CD4-positive, alpha-beta T cell treated with Interleukin-15 for 4 hours (primary cell): ENCODE measurements around the gene MACF1.

Source experiments
- DNase-seq: peaks from one replicate; pipeline ENCODE4 v3.0.0-alpha.2; 2020; ENCODE audit warnings: low spot score

MACF1 gene

DNA sequence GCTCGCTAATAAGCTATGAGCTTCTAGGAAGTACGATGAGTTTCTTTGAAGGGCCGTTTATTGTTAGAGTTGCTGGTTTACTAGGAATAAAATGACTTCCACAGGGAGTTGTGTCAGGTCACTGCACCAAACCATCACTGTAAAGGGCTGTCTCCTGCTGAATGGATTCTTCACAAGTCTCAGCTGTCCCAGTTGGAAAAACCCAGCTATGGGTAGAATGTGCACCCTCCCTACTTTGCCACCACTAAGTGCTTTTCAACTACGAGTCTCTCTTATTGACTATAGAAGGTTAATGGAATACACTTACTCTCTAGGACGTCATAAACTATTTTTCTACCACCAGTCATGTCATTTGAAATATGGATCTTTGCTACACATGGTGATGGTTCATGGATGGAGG is 192.2 kb downstream of the MACF1 start:
- no peak for DNase-seq

GRCh38 chr1:39397487-39397886 is 193.0 kb downstream of the MACF1 start:
- no peak for DNase-seq

- peak; percentile 34 for DNase-seq
These were observed 194.0 kb downstream of the MACF1 start for GRCh38 chr1:39398278-39399021.

DNA sequence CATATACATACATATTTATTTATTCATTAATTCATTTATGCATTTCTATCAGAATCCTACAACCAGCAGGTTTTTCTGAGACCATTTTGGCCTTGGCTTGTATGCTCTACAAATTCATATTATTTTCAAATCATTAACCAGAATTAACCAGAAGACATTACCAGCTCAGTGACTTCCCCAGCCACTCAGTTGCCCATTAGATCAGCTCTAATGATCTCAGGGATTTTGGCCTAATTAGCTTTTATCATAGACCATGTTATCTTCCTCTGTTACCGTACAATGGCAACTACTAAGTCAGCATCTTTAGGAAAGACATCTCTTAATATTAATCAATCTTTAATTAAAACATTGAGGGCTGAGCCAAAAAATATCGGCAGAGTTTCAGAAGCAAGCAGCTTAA is 196.6 kb downstream of the MACF1 start:
- no peak for DNase-seq

DNA sequence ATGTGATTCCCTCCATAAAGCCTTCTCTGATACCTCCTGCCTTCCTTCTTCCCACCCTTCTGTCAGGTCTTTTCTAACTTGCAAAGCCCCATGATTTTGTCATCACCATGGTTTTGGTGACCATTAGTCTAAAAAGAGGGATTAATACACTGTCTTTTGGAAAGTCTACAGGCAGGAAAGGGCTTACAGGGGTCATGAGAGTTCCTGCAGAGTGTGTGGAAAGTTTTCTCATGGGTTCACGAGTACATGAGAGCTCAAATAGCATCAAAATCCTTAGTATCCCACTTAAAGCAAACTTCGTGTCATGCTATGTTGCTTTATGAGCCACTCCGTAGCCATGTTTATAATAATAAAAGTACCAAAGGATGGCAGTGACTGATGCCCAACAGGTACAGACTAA is 200.4 kb downstream of the MACF1 start:
- no peak for DNase-seq

DNA sequence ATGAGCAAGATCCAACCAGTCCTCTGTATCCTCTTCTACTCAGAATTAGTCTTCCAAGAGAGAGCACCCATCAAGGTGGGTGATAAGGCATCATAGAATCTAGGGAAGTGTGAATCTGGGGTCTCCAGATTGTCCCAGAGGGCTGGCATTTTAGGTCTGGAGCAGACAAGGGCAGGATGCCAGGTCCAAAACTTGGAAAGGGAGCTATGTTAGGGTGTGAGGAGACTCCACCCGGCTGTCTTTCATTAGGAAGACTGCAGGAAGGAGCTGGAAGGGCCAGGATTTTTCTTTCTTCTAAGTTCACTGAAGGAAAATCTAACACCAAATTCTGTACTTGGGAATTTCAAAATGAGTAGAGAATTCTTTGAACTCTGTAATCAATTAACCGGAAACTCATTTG is 200.9 kb downstream of the MACF1 start:
- DNase-seq = no peak

- DNase-seq = no peak
These were observed 202.3 kb downstream of the MACF1 start for GRCh38 chr1:39406533-39407450.

- no peak for DNase-seq
These were observed 203.0 kb downstream of the MACF1 start for GRCh38 chr1:39407510-39407895.

GRCh38 chr1:39407896-39408640 is 203.6 kb downstream of the MACF1 start:
- DNase-seq = no peak

DNA sequence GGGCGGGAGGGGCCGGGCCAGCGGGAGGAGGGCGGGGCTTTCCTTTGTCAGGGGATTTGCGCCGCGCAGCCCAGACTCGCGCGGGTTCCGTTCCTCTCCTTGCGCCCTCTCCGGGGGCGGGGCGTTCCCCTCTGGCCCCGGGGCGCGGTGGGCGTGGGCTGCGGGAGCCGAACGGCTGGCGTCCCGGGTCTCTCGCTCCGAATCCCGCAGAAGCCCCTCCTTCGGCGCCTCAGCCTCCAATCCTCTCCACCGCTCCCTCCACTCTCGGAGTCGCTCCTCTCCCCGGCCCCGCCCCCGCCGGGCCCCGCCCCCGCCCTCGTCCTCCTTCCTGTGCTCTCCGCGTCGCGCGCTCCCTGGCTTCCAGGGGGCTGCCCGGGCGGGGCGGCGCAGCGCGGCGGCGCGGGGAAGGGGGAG is 204.2 kb downstream of the MACF1 start:
- DNase-seq = peak; percentile 84

DNA sequence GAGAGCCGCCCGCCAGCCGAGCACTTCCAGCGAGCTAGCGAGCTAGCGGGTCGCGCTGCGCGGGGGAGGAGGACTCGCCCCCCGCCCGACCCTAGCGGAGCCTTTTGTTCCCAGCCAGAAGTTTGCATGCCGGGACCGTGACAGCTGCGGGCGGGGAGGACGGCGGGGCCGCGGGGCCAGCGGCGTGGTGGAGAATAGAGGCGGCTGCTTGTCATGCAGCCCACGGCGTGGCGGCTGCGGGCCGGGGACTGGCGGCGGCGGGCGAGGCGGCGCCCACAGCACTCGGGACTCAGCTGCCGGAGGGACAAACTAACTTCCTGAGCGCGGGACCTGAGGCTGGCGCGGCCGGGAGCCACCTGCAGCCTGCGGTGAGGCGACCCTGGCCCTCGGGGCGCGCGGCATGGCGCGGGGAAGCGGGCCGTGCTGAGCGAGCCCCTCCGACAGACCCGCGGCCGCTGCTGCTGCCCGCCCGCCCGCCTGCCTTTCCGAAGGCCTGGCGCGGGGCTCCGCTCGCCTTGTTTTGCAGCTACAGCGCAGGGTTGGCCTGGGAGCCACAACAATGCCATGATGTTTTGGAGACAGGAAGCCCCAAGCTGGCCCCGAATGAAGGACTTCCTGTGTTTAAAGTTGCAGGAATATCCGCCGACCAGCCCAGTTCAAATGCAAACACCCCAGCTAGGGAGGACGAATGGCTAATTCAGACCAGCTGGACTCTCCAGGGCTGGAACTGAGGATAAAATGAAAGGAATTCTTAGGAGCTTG is 204.7 kb downstream of the MACF1 start:
- no peak for DNase-seq

DNA sequence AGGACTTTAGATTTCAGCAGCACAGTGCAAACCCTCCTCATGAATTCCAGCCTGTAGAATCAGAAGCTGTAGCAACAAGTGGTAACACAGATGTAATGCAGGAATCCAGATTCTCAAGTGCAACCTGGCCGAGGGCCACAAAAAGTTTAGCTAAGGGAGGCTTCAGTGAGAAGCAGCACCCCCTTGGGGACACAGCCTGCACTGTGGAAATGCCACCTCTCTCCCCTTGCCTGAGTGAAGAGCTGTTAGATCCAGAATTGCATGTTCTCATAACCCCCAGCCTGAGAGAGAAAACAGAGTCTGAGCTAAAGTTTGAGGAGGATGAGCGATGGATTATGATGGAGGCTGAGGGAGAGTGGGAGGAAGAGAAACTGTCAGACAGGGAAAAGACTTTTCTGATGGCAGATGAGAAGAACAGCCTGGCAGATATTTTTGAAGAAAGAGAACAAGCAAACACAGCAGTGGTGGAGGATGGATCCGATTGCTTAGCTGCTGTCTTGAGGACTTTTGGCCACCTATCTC is 206.5 kb downstream of the MACF1 start:
- peak; percentile 57 for DNase-seq

DNA sequence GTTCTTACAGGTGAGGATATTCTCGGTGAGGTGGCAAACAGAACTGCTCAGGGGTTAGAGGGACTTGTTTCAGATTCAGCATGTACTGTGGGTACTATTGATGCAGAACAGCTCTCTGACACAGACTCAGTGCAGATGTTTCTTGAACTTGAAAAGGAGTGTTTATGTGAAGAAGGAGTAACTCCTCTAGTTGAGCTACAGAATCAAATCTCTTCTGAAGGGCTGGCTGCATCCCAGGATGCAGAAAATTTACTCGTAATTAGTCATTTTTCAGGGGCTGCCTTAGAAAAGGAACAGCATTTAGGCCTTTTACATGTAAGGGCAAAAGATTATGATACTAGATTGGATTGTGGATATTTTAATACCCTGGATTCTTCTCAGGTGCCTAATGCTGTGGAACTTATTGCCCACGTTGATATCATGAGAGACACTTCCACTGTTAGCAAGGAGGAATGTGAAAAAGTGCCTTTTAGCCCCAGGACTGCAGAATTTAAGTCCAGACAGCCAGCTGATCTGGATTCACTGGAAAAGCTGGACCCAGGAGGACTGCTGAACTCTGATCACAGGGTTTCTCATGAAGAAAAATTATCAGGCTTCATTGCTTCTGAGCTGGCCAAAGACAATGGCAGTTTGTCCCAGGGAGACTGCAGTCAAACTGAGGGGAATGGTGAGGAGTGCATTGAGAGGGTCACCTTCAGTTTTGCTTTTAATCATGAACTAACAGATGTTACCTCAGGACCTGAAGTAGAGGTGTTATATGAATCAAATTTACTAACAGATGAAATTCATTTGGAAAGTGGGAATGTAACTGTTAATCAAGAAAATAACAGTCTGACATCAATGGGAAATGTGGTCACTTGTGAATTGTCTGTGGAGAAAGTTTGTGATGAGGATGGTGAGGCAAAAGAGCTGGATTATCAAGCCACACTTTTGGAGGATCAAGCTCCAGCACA is 207.3 kb downstream of the MACF1 start:
- no peak for DNase-seq

DNA sequence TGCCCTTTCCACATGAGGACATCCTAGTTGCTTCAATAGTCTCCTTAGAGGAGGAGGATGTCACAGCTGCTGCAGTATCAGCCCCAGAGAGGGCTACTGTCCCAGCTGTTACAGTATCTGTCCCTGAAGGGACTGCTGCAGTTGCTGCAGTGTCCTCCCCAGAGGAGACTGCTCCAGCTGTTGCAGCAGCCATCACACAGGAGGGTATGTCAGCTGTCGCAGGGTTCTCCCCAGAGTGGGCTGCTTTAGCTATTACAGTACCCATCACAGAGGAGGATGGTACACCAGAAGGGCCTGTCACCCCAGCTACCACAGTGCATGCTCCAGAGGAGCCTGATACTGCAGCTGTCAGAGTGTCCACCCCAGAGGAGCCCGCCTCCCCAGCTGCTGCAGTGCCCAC is 208.4 kb downstream of the MACF1 start:
- no peak for DNase-seq

DNA sequence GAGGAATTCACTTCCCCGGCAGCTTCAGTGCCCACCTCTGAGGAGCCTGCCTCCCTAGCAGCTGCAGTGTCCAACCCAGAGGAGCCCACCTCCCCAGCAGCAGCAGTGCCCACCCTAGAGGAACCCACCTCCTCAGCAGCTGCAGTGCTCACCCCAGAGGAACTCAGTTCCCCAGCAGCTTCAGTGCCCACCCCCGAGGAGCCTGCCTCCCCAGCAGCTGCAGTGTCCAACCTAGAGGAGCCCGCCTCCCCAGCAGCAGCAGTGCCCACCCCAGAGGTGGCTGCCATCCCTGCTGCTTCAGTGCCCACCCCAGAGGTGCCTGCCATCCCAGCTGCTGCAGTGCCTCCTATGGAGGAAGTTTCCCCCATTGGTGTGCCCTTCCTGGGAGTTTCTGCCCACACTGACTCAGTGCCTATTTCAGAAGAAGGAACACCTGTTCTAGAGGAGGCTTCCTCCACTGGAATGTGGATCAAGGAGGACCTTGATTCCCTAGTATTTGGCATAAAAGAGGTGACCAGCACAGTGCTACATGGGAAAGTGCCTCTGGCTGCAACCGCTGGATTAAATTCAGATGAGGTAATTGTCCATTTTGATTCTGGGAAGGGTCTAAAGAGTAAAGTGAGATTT is 209.5 kb downstream of the MACF1 start:
- no peak for DNase-seq

DNA sequence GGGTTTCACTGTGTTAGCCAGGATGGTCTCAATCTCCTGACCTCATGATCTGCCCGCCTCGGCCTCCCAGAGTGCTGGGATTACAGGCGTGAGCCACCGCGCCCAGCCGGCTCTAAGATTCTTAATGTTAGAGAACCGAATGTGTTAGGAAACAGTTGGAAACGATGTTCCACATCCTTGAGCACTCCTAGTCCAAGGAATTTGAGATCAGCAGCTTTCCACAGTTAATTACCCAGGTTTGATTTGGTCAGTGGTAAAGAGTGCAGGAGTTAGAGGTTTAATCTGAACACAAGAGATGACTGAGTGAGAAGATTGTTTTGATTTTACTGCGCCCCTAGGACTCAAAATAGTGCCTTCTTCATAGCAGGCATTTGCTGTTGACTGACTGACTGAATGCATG is 211.1 kb downstream of the MACF1 start:
- DNase-seq = no peak

GRCh38 chr1:39416609-39417008 is 212.1 kb downstream of the MACF1 start:
- DNase-seq = no peak

GRCh38 chr1:39418236-39418635 is 213.7 kb downstream of the MACF1 start:
- no peak for DNase-seq

DNA sequence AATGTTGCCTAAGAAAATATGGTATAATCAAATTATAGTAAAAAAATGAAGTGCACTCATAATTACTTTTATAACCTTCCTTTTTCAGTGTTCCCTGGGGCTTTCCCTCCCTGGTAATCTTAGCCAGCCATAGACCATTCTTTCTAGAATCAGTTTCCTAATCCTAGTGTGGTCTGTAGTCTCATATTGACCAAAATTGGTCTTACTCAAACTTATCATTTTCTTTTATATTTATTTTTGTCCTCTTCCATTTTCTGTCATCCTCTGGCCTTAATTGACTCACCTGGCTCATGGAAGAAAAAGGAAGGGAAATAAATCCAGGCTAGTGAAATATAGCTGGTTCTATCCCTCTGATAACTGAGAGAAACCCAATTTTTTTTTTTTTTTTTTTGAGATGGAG is 216.0 kb downstream of the MACF1 start:
- DNase-seq = no peak

- no peak for DNase-seq
These were observed 218.1 kb downstream of the MACF1 start for GRCh38 chr1:39422614-39423013.
